ENCODE measurements around the gene TAS2R1. TPM values are rescaled to one million over a fixed set of nuclear protein-coding genes. Genes with fewer than 3 reads are reported as not detected.

Gene TAS2R1
- total RNA-seq, 1 donor: 0.43 TPM

GRCh38 chr5:9646843-9647242 is 16.7 kb upstream of the TAS2R1 start:
- TF ChIP-seq, protein P1, sequence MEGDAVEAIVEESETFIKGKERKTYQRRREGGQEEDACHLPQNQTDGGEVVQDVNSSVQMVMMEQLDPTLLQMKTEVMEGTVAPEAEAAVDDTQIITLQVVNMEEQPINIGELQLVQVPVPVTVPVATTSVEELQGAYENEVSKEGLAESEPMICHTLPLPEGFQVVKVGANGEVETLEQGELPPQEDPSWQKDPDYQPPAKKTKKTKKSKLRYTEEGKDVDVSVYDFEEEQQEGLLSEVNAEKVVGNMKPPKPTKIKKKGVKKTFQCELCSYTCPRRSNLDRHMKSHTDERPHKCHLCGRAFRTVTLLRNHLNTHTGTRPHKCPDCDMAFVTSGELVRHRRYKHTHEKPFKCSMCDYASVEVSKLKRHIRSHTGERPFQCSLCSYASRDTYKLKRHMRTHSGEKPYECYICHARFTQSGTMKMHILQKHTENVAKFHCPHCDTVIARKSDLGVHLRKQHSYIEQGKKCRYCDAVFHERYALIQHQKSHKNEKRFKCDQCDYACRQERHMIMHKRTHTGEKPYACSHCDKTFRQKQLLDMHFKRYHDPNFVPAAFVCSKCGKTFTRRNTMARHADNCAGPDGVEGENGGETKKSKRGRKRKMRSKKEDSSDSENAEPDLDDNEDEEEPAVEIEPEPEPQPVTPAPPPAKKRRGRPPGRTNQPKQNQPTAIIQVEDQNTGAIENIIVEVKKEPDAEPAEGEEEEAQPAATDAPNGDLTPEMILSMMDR (IDR thresholded peaks at IDR 0.05; ENCODE audit: insufficient read depth, low read depth, low read length): no peak
- H3K4me3 ChIP-seq (ENCODE audit: low read depth, low read length): no peak overlapping the region
- no peak for DNase-seq (ENCODE audit: low read depth)

DNA sequence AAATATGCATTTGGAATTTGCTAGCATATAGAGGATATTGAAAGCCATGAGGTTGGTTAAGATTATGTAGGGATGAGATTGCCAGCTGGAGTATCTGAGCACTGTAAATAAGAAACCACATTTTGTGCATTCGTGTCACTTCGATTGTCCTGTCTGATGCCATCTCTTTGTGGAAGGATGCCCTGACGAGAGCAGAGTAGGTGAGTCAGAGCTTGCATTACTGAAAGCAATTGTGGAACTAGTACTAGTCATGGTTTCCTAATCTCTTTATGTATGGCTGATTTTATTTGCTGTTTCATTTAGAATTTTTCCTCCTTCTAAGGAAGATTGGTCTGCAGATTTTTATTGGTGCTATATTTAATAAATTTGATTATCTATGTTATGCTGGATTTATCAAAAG is 14.5 kb upstream of the TAS2R1 start:
- H3K4me3 ChIP-seq (ENCODE audit: low read depth, low read length): no peak overlapping the region
- TF ChIP-seq, protein P1 (IDR thresholded peaks at IDR 0.05; ENCODE audit: insufficient read depth, low read depth, low read length): no peak
- no peak for DNase-seq (ENCODE audit: low read depth)

DNA sequence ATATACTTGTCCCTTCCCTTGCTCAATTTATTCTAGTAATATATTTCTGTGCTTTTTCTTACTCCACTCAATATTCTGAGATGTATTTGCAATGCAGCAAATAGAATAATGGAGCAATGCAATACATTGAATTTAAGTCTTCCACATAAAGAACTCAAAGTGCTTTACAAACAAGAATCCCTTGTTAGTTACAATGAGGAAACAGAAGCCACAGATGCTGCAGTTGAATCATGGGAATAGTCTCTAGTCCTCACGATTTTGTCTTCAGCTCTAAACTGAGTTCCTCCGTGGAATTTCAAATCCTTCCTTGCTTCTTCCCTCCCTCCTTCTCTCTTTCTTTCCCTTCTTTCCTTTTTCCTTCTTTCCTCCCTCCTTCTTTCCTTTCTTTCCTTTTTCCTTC is 12.5 kb upstream of the TAS2R1 start:
- DNase-seq (ENCODE audit: low read depth): no peak
- no peak overlapping the region for H3K4me3 ChIP-seq (ENCODE audit: low read depth, low read length)
- TF ChIP-seq, protein P1 (IDR thresholded peaks at IDR 0.05; ENCODE audit: insufficient read depth, low read depth, low read length): no peak

DNA sequence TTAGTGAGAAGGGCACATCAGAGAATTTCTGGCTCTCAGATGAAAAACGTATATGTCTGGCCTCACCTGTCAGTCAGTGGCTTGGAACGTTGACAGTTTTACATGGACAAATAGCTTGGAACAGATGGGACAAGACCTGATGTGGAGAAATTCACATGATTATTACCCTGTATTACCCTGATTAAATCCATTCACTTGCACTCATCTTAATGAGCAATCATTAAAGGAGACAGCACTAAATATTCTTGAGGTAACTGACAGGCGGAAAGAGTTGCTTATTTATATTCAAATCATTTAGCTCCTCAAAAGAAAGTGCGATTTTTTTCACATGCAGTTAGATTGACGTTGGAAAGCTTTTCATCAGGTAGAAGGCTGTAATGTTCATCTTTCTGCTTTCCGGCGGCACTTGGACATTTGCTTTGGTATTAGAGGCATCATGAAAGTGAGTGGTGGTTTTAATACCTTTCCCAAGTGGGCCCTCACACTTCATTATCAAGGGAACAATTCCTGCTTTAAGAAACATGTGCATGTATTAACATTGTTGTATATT is 11.7 kb upstream of the TAS2R1 start:
- TF ChIP-seq, protein P1 (IDR thresholded peaks at IDR 0.05; ENCODE audit: insufficient read depth, low read depth, low read length): no peak
- DNase-seq (ENCODE audit: low read depth): no peak
- no peak overlapping the region for H3K4me3 ChIP-seq (ENCODE audit: low read depth, low read length)

DNA sequence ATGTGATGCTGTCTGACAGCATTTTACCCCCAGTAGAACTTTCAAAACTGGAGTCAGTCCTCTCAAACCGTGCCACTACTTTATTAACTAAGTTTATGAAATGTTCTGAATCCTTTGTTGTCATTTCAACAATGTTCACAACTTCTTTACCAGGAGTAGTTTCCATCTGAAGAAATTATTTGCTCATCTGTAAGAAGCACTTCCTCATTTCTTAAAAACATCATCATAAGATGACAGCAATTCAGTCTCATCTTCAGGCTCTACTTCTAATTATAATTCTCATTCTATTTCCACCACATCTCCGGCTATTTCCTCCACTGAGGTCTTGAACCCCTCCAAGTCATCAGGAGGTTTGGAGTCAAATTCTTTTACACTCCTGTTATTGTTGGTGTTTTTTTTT is 2.3 kb upstream of the TAS2R1 start:
- TF ChIP-seq, protein P1 (IDR thresholded peaks at IDR 0.05; ENCODE audit: insufficient read depth, low read depth, low read length): no peak
- no peak for DNase-seq (ENCODE audit: low read depth)
- H3K4me3 ChIP-seq (ENCODE audit: low read depth, low read length): no peak overlapping the region

- H3K4me3 ChIP-seq (ENCODE audit: low read depth, low read length): no peak overlapping the region
- TF ChIP-seq, protein P1 (IDR thresholded peaks at IDR 0.05; ENCODE audit: insufficient read depth, low read depth, low read length): no peak
- DNase-seq (ENCODE audit: low read depth): no peak
These were observed 2.6 kb downstream of the TAS2R1 start for GRCh38 chr5:9627541-9627940.

- DNase-seq (ENCODE audit: low read depth): no peak
- H3K4me3 ChIP-seq (ENCODE audit: low read depth, low read length): no peak overlapping the region
- TF ChIP-seq, protein P1 (IDR thresholded peaks at IDR 0.05; ENCODE audit: insufficient read depth, low read depth, low read length): no peak
These were observed 3.2 kb downstream of the TAS2R1 start for GRCh38 chr5:9626955-9627354.
